ENCODE results near the gene DOHH.

GRCh38 chr19:3477506-3477905, 23.0 kb downstream of the DOHH start:
- TF ChIP-seq, protein P1, sequence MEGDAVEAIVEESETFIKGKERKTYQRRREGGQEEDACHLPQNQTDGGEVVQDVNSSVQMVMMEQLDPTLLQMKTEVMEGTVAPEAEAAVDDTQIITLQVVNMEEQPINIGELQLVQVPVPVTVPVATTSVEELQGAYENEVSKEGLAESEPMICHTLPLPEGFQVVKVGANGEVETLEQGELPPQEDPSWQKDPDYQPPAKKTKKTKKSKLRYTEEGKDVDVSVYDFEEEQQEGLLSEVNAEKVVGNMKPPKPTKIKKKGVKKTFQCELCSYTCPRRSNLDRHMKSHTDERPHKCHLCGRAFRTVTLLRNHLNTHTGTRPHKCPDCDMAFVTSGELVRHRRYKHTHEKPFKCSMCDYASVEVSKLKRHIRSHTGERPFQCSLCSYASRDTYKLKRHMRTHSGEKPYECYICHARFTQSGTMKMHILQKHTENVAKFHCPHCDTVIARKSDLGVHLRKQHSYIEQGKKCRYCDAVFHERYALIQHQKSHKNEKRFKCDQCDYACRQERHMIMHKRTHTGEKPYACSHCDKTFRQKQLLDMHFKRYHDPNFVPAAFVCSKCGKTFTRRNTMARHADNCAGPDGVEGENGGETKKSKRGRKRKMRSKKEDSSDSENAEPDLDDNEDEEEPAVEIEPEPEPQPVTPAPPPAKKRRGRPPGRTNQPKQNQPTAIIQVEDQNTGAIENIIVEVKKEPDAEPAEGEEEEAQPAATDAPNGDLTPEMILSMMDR (IDR thresholded peaks at IDR 0.05): no peak
- TF ChIP-seq POLR2A (IDR thresholded peaks at IDR 0.05): no peak
